Measurements from ENCODE around the gene PSMD11. TPM values are rescaled to one million over a fixed set of nuclear protein-coding genes. Genes with fewer than 3 reads are reported as not detected.

Gene PSMD11
- total RNA-seq, 1 donor from 2014 or later: 129 TPM

DNA sequence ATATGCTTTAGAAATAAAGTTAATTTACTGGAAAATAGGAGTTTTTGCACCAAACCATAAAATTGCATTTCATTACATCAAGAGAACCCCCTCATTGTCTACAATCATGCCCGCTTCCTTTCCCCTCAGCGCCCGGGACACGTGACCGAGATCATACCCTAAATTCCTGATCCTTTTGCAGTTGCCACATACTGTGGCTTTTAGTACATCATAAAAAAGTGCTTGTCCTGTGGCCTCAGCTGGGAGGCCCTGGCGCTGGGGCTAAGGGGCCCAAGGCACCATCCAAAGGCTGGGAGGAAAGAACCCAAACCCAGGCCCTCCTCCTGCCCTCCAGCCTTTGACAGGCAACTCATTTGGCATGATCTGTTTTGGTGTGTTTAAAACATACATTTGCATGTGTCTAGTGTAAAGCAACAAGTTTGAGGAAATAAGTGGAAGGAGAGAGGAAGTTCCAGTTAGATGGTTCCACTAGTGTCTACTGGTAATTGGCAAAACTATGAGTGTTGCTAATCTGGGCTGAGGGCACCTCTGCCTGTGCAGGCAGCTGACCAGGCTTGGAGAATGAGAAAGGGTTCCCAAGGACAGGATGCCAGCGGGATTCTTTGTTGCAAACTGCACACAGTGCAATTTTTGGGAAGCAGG is 48.5 kb downstream of the PSMD11 start:
- no peak overlapping the region for H3K4me3 ChIP-seq (ENCODE audit: insufficient read depth, low read depth, low read length)
- Mint-ChIP-seq H3K27ac (ENCODE audit: unreplicated experiment) (no peak overlapping the region), H3K4me1 (ENCODE audit: low read depth, unreplicated experiment) (peaks cover 39% of the 10 kb centered on the region), H3K9me3 (ENCODE audit: unreplicated experiment) (no peaks in the 10 kb centered on the region), H3K27me3 (ENCODE audit: low read depth, unreplicated experiment) (no peaks in the 10 kb centered on the region), H3K36me3 (ENCODE audit: low read depth, unreplicated experiment) (peaks cover 7% of the 10 kb centered on the region), H3K4me3 (ENCODE audit: unreplicated experiment) (no peak overlapping the region)
- H3K27me3 ChIP-seq (ENCODE audit: insufficient read depth, low read length): no peaks in the 10 kb centered on the region
- no peak for FAIRE-seq
- no peak overlapping the region for H3K4me2 ChIP-seq (ENCODE audit: low read length)
- H3K4me1 ChIP-seq (ENCODE audit: insufficient read depth, low read length): peaks cover 45% of the 10 kb centered on the region
- H3K9ac ChIP-seq (ENCODE audit: low read length): no peak overlapping the region
- H2AFZ ChIP-seq (ENCODE audit: low read depth, low read length): no peak overlapping the region
- H3K36me3 ChIP-seq (ENCODE audit: insufficient read depth, low read length): no peaks in the 10 kb centered on the region
- TF ChIP-seq CTCF (IDR thresholded peaks at IDR 0.05; ENCODE audit: insufficient read depth, low read depth, low read length) (no peak), EZH2 (IDR thresholded peaks at IDR 0.05; ENCODE audit: insufficient read depth, low read length) (no peak)
- no peak overlapping the region for H3K27ac ChIP-seq (ENCODE audit: low read depth, low read length)
- DNase-seq (ENCODE audit: low read depth): no peak
- no peaks in the 10 kb centered on the region for H3K9me3 ChIP-seq (ENCODE audit: insufficient read depth, low read depth, low read length)
- peaks cover 29% of the 10 kb centered on the region for H4K20me1 ChIP-seq (ENCODE audit: insufficient read depth, low read length)
- peaks cover 9% of the 10 kb centered on the region for H3K79me2 ChIP-seq (ENCODE audit: insufficient read depth, low read length)

DNA sequence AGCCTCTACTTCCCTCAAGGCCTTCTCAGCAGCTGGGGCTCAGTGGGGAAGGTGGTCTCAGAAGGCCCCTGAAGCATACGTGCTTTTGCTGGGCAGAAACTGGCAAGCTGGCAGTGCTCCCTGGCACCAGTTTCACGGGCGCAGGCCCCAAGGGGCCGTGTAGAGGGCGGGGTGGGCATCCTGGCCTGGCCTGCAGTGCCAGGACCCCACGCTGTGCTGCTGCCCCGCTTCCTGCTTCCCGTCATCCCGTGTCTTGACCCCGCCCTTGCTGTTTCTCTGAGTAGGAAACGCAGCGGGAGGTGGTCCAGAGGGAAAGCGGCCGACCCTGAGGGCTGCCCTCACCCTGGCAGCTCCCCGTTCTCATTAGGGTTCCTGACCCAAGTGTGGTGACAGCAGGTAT is 49.3 kb downstream of the PSMD11 start:
- peaks cover 40% of the 10 kb centered on the region for H3K4me1 ChIP-seq (ENCODE audit: insufficient read depth, low read length)
- TF ChIP-seq CTCF (IDR thresholded peaks at IDR 0.05; ENCODE audit: insufficient read depth, low read depth, low read length) (no peak), EZH2 (IDR thresholded peaks at IDR 0.05; ENCODE audit: insufficient read depth, low read length) (no peak)
- H3K36me3 ChIP-seq (ENCODE audit: insufficient read depth, low read length): no peaks in the 10 kb centered on the region
- peaks cover 21% of the 10 kb centered on the region for H4K20me1 ChIP-seq (ENCODE audit: insufficient read depth, low read length)
- FAIRE-seq: no peak
- Mint-ChIP-seq H3K9me3 (ENCODE audit: unreplicated experiment) (no peaks in the 10 kb centered on the region), H3K27ac (ENCODE audit: unreplicated experiment) (no peak overlapping the region), H3K4me3 (ENCODE audit: unreplicated experiment) (no peak overlapping the region), H3K36me3 (ENCODE audit: low read depth, unreplicated experiment) (peaks cover 3% of the 10 kb centered on the region), H3K4me1 (ENCODE audit: low read depth, unreplicated experiment) (peaks cover 34% of the 10 kb centered on the region), H3K27me3 (ENCODE audit: low read depth, unreplicated experiment) (no peaks in the 10 kb centered on the region)
- no peaks in the 10 kb centered on the region for H3K9me3 ChIP-seq (ENCODE audit: insufficient read depth, low read depth, low read length)
- no peak overlapping the region for H3K27ac ChIP-seq (ENCODE audit: low read depth, low read length)
- H3K4me2 ChIP-seq (ENCODE audit: low read length): no peak overlapping the region
- no peak for DNase-seq (ENCODE audit: low read depth)
- no peak overlapping the region for H3K9ac ChIP-seq (ENCODE audit: low read length)
- no peak overlapping the region for H2AFZ ChIP-seq (ENCODE audit: low read depth, low read length)
- H3K79me2 ChIP-seq (ENCODE audit: insufficient read depth, low read length): peaks cover 4% of the 10 kb centered on the region
- H3K27me3 ChIP-seq (ENCODE audit: insufficient read depth, low read length): no peaks in the 10 kb centered on the region
- no peak overlapping the region for H3K4me3 ChIP-seq (ENCODE audit: insufficient read depth, low read depth, low read length)

GRCh38 chr17:32493976-32494513 is 49.7 kb downstream of the PSMD11 start:
- no peak overlapping the region for H3K27ac ChIP-seq (ENCODE audit: low read depth, low read length)
- H2AFZ ChIP-seq (ENCODE audit: low read depth, low read length): no peak overlapping the region
- no peaks in the 10 kb centered on the region for H3K9me3 Mint-ChIP-seq (ENCODE audit: unreplicated experiment)
- H3K4me1 Mint-ChIP-seq (ENCODE audit: low read depth, unreplicated experiment): peaks cover 34% of the 10 kb centered on the region
- no peak for DNase-seq (ENCODE audit: low read depth)
- H3K36me3 Mint-ChIP-seq (ENCODE audit: low read depth, unreplicated experiment): peaks cover 3% of the 10 kb centered on the region
- H3K27me3 Mint-ChIP-seq (ENCODE audit: low read depth, unreplicated experiment): no peaks in the 10 kb centered on the region
- H3K27me3 ChIP-seq (ENCODE audit: insufficient read depth, low read length): no peaks in the 10 kb centered on the region
- no peak overlapping the region for H3K9ac ChIP-seq (ENCODE audit: low read length)
- TF ChIP-seq EZH2 (IDR thresholded peaks at IDR 0.05; ENCODE audit: insufficient read depth, low read length): no peak
- no peaks in the 10 kb centered on the region for H3K79me2 ChIP-seq (ENCODE audit: insufficient read depth, low read length)
- H3K4me3 ChIP-seq (ENCODE audit: insufficient read depth, low read depth, low read length): no peak overlapping the region
- H3K4me3 Mint-ChIP-seq (ENCODE audit: unreplicated experiment): no peak overlapping the region
- H3K36me3 ChIP-seq (ENCODE audit: insufficient read depth, low read length): no peaks in the 10 kb centered on the region
- peaks cover 16% of the 10 kb centered on the region for H4K20me1 ChIP-seq (ENCODE audit: insufficient read depth, low read length)
- peaks cover 39% of the 10 kb centered on the region for H3K4me1 ChIP-seq (ENCODE audit: insufficient read depth, low read length)
- no peak overlapping the region for H3K4me2 ChIP-seq (ENCODE audit: low read length)
- H3K27ac Mint-ChIP-seq (ENCODE audit: unreplicated experiment): no peak overlapping the region
- no peak for FAIRE-seq
- H3K9me3 ChIP-seq (ENCODE audit: insufficient read depth, low read depth, low read length): no peaks in the 10 kb centered on the region
